Left cardiac atrium (tissue), 4 donors: ENCODE data around the gene VAPA. TPM values are rescaled to one million over a fixed set of nuclear protein-coding genes. Genes with fewer than 3 reads are reported as not detected.

Experiments
- ATAC-seq, 2 donors: fragments of 200-7000 bp; cut with Tn5 transposase; one replicate each; pipeline ENCODE4 v1.9.1; 2020; ENCODE audit warnings: mild to moderate bottlenecking in 2 of 2, moderate library complexity in 2 of 2
- DNase-seq: peaks from one replicate; pipeline ENCODE4 v3.0.0-alpha.2; 2020
- intact Hi-C, 2 donors: fragments of 100-400 bp; cut with DNase I; formaldehyde crosslinking; loops; one replicate each; pipeline versions ENCODE4 v1.14.1 to v1.15.1; 2022 to 2023
- long read RNA-seq: library from polyadenylated mRNA; unstranded; transcript quantifications from one replicate; pipeline ENCODE4 v2.0.0, GENCODE V29; 2021
- total RNA-seq, 2 donors: library from RNA; stranded (reverse); fragmentation: NEBNext Ultra II Directional; extraction: Animal tissue kit (Norgen Biotek cat#: 25700); gene quantifications; one replicate each; pipeline ENCODE4 v1.2.1, GENCODE V29; 2021
- donor health status: DM: no; HTN: yes; CAD: no.
- donor health status: DM: no; HTN: yes; CAD: no; lungs with severe emphysema.
- donor health status: DM: yes; HTN: yes; CAD: no.
- donor health status: Dilated cardiomyopathy.

VAPA gene
- 100 to 1,000 TPM; 169 to 219 TPM for total RNA-seq
- long read RNA-seq, full-length matches to known transcripts, result 281 of 289 reads
- long read RNA-seq, partial matches to known transcripts, result 1 of 289 reads
- long read RNA-seq, other reads (novel, unspliced or antisense), result 7 of 289 reads

GRCh38 chr18:9913526-9914333 lies at the start of gene VAPA:
TSS of gene VAPA (plus strand) at chr18:9914016. CDS start at chr18:9914257, 241 bp downstream.
- intact Hi-C loops, result loop anchor here in 1 of 2 donors (5.0 to 10.0 kb wide), 2 partner anchors 36 to 299 kb away; partner anchors contain the start of gene PPP4R1
- peak; percentile 97 for DNase-seq
- peak; percentile 96 to 97 for ATAC-seq

- ATAC-seq (no peak), DNase-seq (no peak)
- intact Hi-C loops, result no loop called here
Observed at GRCh38 chr18:9865764-9866490, 47.9 kb upstream of the VAPA start.

- DNase-seq (no peak), ATAC-seq (no peak)
- intact Hi-C loops, result no loop called here
Observed at GRCh38 chr18:9866627-9867026, 47.2 kb upstream of the VAPA start.

DNA sequence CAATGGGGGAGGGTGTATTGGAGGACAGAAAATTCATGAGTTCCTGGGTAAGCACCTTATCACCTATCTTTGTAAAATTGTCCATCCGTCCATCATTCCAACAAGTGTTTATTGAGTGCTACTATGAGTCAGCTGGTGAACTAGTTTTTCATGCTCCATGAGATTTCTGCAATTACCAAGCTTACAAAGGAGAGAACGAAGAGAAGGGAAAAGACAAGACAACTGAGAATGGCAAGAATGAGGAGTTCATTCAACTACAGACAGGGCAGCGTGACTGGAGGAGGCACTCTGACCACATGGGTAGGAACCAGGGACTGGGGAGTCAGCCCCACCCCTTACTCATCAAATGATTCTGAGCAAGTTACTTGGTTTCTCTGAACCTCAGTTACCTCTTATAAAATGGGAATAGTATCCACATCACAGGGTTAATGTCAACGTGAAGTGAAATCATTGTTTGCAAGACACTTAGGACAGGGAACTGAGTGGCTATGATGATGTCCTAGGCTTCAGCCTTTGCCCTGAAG lies 46.7 kb upstream of the VAPA start:
- ATAC-seq (no peak), DNase-seq (no peak)
- intact Hi-C loops, result no loop called here

DNA sequence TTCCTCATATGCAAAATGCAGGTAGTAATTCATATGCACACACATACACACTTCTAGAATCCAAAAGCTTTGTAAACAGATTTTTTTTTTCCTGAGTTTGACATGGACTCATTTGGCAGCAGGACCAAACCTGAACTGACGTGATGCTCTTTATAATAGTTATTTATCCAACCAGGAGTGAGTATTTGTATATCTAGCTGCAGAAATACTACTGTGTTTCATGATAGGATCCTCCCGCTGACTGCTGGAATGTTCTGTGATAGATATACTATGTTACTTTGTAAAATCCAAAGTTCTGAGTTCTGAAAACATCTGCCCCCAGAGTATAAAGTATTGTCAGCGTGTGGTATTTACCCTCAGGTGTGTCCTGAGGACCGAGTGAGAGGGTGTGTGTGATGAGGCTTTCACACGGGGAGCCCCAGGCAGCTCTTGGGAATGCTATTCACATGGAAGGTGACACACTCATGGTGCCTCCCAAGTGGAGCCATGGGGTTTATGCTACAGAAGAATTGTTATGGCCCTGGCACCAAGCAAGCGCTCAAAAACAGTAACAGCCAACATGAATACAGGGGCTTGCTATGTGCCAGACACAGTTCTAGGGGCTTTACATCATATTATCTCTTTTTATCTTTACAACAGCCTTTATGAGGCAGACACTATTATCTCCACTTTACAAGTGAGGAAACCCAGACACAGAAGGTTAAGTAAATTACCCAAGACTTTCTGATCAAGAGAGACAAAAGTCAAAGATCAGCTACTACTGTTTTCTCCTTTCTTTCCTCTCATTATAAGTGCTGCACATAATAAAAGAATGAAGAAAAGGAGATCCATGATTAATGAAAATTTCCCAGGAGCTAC lies 44.7 kb upstream of the VAPA start:
- DNase-seq, result no peak
- intact Hi-C loops, result no loop called here

DNA sequence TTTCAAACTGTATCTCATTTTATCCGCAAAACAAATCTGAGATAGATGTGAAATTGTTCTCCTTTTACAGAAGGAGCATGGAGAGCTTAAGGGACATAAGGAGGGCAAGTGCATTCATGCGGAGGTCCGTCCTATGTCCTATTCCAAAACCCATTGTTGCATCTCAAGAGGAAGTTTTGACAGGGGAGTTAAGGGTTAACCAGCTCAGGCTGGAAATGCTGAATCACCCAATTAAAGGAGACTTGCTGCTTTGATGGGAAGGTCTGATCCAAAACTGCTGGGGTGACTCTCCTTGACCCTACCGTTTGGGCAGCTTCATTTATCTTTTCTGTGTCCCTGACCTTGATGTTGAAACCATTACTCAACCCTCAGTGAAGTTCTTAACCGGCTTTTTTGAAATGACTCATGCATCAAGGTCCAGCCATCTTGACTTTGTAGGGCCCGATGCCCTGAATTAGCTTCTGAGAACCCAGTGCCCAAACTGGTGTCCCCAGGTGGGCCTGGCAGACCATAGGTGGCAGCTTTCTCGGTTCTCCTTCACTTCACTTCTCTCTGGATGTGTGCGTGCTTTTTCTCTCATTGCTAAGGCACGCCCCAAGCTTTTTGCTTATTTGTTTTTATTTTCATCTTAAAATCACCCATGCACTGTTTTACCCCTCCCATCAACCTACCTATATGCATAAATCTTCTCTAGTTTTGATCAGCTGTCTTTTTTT lies 43.9 kb upstream of the VAPA start:
- peak in 1 of 2 donors; percentile 90 for ATAC-seq
- intact Hi-C loops, result no loop called here
- no peak for DNase-seq

More for the DNA sequence above, 44.7 kb upstream of the VAPA start:
- ATAC-seq, result peak in 1 of 2 donors; percentile 63

DNA sequence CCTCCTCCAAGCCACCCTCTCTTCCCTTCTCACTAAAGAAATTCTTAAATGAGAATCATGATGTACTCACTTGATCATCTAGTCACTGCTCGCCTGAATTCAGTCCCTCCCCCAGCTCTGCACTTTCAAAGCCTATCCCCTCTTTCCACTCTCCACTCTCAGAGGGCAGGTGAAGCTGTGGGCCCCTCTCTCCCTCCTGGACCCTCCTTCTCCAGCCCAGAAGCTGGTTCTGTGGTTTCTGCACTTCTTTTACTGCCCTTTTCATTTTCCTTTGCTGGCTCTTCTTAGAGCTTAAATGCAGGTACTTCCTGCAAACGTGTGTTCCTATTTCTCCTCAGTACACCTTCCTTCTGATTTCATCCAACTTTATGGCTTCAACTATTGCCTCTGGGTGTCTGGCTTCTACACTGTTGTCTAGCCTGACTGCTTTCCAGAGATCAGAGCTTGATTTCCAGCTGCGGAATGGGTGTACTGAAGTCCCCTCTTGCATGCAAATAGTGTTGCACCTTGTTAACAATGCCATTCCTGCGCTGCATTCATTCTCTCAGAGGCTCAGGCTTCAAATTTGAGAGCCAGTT lies 43.3 kb upstream of the VAPA start:
- ATAC-seq (no peak), DNase-seq (no peak)
- intact Hi-C loops, result no loop called here

GRCh38 chr18:9871244-9871746 lies 42.5 kb upstream of the VAPA start:
- intact Hi-C loops, result no loop called here
- ATAC-seq, result no peak
- no peak for DNase-seq

DNA sequence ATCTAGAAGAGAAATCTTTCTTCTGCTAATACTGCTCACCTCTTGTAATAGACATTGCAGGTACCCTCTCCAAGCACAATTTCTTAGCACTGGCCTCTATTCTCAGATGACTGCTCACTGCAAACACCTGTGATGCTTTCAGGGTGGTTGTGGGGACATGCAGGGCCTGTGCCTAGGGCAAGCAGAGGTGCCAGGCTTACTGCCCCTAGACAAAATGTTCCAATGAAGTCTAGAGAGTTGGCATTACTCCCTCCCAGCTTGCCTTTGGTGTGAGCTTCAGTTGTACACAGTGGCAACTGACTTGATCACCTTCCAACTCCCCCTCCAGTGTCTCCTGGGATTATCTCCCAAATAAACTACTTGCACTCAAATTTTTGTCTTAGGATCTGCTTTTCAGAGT lies 41.0 kb upstream of the VAPA start:
- no peak for ATAC-seq
- no peak for DNase-seq
- intact Hi-C loops, result no loop called here

- ATAC-seq (no peak), DNase-seq (no peak)
- intact Hi-C loops, result loop anchor here in 1 of 2 donors (5.0 kb wide), 1 partner anchor 38 kb away; the partner anchor contains the start of gene VAPA
Observed at GRCh38 chr18:9874728-9875127, 39.1 kb upstream of the VAPA start.

DNA sequence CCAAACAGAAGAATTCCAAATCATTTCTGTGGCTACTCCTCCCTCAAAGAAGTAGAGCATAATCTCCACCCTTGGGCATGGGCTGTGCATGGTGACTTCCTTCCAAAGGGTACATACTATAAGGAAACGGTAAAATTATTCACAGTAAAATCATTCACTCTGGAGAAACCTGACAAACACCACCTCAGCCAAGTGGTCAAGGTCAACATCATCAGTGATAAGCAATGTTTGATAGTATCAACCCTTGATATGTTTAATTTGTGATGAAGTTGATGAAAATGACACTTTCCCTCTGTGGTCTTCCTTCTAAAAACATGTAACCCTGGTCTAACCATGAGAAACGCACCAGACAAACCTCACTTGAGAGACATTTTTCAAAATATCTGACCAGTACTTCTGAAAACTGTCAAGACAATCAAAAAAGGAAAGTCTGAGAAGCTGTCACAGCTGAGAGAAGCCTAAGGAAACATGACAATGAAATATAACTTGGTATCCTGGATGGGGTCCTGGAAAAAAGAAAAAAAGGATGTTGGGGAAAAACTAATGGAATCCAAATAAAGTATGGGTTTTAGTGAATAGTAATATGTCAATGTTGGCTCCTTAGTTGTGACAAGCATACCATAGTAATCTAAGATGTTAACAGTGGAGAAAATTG lies 37.5 kb upstream of the VAPA start:
- DNase-seq (no peak), ATAC-seq (no peak)
- intact Hi-C loops, result loop anchor here in 1 of 2 donors (5.0 kb wide), 1 partner anchor 36 kb away; the partner anchor contains the start of gene VAPA

- ATAC-seq, result peak; percentile 90 to 93
- intact Hi-C loops, result loop anchor here in 1 of 2 donors (5.0 kb wide), 1 partner anchor 35 kb away; the partner anchor contains the start of gene VAPA
- DNase-seq, result peak; percentile 57
Observed at GRCh38 chr18:9876867-9877654, 36.8 kb upstream of the VAPA start.

GRCh38 chr18:9877655-9878014 lies 36.2 kb upstream of the VAPA start:
- ATAC-seq (no peak), DNase-seq (no peak)
- intact Hi-C loops, result loop anchor here in 1 of 2 donors (5.0 kb wide), 1 partner anchor 35 kb away; the partner anchor contains the start of gene VAPA

DNA sequence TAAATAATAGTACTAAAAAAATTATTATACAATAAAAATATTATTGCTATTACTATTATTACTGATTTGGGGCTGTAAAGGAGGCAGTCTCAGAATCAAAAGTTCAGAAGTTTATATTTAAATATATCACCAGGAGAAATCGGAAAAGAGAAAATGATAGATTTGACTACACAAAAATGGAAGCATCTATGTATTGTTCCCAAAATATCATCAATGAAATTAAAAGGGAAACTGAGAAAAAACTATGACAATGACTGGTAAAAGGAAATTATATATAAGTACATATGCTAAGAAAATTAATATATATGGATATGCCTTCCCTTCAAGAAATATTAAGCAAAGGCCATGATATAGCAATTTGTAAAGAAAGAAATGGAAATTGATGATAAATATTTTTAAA lies 35.7 kb upstream of the VAPA start:
- ATAC-seq (no peak), DNase-seq (no peak)
- intact Hi-C loops, result loop anchor here in 1 of 2 donors (5.0 kb wide), 1 partner anchor 34 kb away; the partner anchor contains the start of gene VAPA

- intact Hi-C loops, result loop anchor here in 1 of 2 donors (5.0 kb wide), 1 partner anchor 33 kb away; the partner anchor contains the start of gene VAPA
- ATAC-seq, result no peak
Observed at GRCh38 chr18:9878783-9879242, 35.0 kb upstream of the VAPA start.

GRCh38 chr18:9884090-9884489 lies 29.7 kb upstream of the VAPA start:
- ATAC-seq (no peak), DNase-seq (no peak)
- intact Hi-C loops, result no loop called here

More at GRCh38 chr18:9878783-9879242, 35.0 kb upstream of the VAPA start:
- DNase-seq, result no peak
